A549 treated with Hydrocortisone at 1 μM for 4 hours (cell line): ENCODE results near the gene EXOC6B. TPM values are rescaled to one million over a fixed set of nuclear protein-coding genes. Genes with fewer than 3 reads are reported as not detected.

ENCODE experiments used
- total RNA-seq: library from RNA; stranded (reverse); fragments of 200-300 nt; extraction: Qiagen RNA extraction; gene quantifications from 5 replicates; pipeline ENCODE4 v1.2.3, GENCODE V29; 2022

Gene EXOC6B
- total RNA-seq: 5.9 to 10.6 TPM (median 7.4 TPM) in 5 replicates

GRCh38 chr2:72825257-72826155 lies at the start of gene EXOC6B:
EXOC6B (minus strand) TSS chr2:72826033.

GRCh38 chr2:72147303-72147971 lies 678.4 kb downstream of the EXOC6B start, which contains the start of gene CYP26B1:
CYP26B1 (minus strand) TSS chr2:72147862; CDS start chr2:72147834, 28 bp downstream.

Other genes starting within 250 kb of the EXOC6B start
- 90.6 to 139 TPM (median 127 TPM) in 5 replicates for gene SPR, start 61.4 kb upstream of the EXOC6B start, total RNA-seq
- 0.08 to 0.14 TPM (median 0.11 TPM) in 4 of 5 replicates, not detected in the other for gene EMX1, start 91.5 kb upstream of the EXOC6B start, total RNA-seq
- gene SFXN5, start 245.7 kb upstream of the EXOC6B start, total RNA-seq: 12.3 to 14.3 TPM (median 12.5 TPM) in 5 replicates